Neutrophil (primary cell): ENCODE data around the gene PARD3.

Source experiments
- H3K27ac ChIP-seq: fragments of 200-600 bp; sonication (generic); 2 replicates; pipeline ENCODE4 v1.5.1; 2016; ENCODE audit warnings: mild to moderate bottlenecking, moderate library complexity
- H3K27me3 ChIP-seq: fragments of 200-600 bp; sonication (generic); 2 replicates; pipeline ENCODE4 v1.6.0; 2016; ENCODE audit warnings: mild to moderate bottlenecking
- H3K36me3 ChIP-seq: fragments of 200-600 bp; sonication (generic); 2 replicates; pipeline ENCODE4 v1.5.1; 2017
- H3K4me1 ChIP-seq, 2 experiments: fragments of 200-600 bp in 1 of 2; sonication (generic) in 1 of 2; 1 replicate in 1 of 2; 2 replicates in 1 of 2; pipeline versions ENCODE4 v1.5.1 to v1.6.1; 2013 to 2016; ENCODE audit warnings: low read depth in 1 of 2, low read length in 1 of 2, mild to moderate bottlenecking in 1 of 2, moderate library complexity in 1 of 2; ENCODE audit not compliant: control insufficient read depth in 1 of 2, insufficient read depth in 1 of 2
- H3K4me3 ChIP-seq, 2 experiments: fragments of 200-600 bp in 1 of 2; sonication (generic) in 1 of 2; 1 replicate in 1 of 2; 2 replicates in 1 of 2; pipeline ENCODE4 v1.5.1; 2013 to 2016; ENCODE audit warnings: low read depth in 1 of 2, low read length in 1 of 2, mild to moderate bottlenecking in 1 of 2, moderate library complexity in 1 of 2
- H3K9me3 ChIP-seq: fragments of 200-600 bp; sonication (generic); 2 replicates; pipeline ENCODE4 v1.5.1; 2016
- CTCF ChIP-seq: fragments of 200-600 bp; sonication (generic); IDR thresholded peaks from 2 replicates; pipeline ENCODE4 v1.5.1; 2016; ENCODE audit warnings: antibody characterized with exemption

PARD3 gene

GRCh38 chr10:34295142-34295548 lies 520.0 kb downstream of the PARD3 start:
- Histone ChIP-seq H3K4me1 (no peaks in the 10 kb centered on the region), H3K27ac (no peak overlapping the region), H3K9me3 (no peaks in the 10 kb centered on the region), H3K27me3 (no peaks in the 10 kb centered on the region), H3K4me3 (no peak overlapping the region), H3K36me3 (no peaks in the 10 kb centered on the region)
- TF ChIP-seq CTCF = no peak

- no peak overlapping the region for H3K4me3 ChIP-seq
- H3K4me1 ChIP-seq = no peaks in the 10 kb centered on the region
- H3K27ac ChIP-seq = no peak overlapping the region
- no peaks in the 10 kb centered on the region for H3K9me3 ChIP-seq
- H3K36me3 ChIP-seq = no peaks in the 10 kb centered on the region
- TF ChIP-seq CTCF = no peak
- no peaks in the 10 kb centered on the region for H3K27me3 ChIP-seq
These were observed 521.0 kb downstream of the PARD3 start for GRCh38 chr10:34294137-34294536.

GRCh38 chr10:34292675-34293074 lies 522.4 kb downstream of the PARD3 start:
- H3K4me3 ChIP-seq = no peak overlapping the region
- no peak for TF ChIP-seq CTCF
- no peaks in the 10 kb centered on the region for H3K4me1 ChIP-seq
- no peaks in the 10 kb centered on the region for H3K9me3 ChIP-seq
- no peaks in the 10 kb centered on the region for H3K36me3 ChIP-seq
- no peak overlapping the region for H3K27ac ChIP-seq
- no peaks in the 10 kb centered on the region for H3K27me3 ChIP-seq

GRCh38 chr10:34292194-34292565 lies 522.9 kb downstream of the PARD3 start:
- H3K27me3 ChIP-seq = no peaks in the 10 kb centered on the region
- no peak overlapping the region for H3K4me3 ChIP-seq
- no peaks in the 10 kb centered on the region for H3K9me3 ChIP-seq
- no peaks in the 10 kb centered on the region for H3K36me3 ChIP-seq
- no peak overlapping the region for H3K27ac ChIP-seq
- no peak for TF ChIP-seq CTCF
- no peaks in the 10 kb centered on the region for H3K4me1 ChIP-seq

- no peak for TF ChIP-seq CTCF
- Histone ChIP-seq H3K27me3 (no peaks in the 10 kb centered on the region), H3K36me3 (no peaks in the 10 kb centered on the region), H3K9me3 (no peaks in the 10 kb centered on the region), H3K27ac (no peak overlapping the region), H3K4me1 (no peaks in the 10 kb centered on the region), H3K4me3 (no peak overlapping the region)
These were observed 523.5 kb downstream of the PARD3 start for GRCh38 chr10:34291466-34292193.
